Measurements from ENCODE around the gene TIMP3.
"Not testable (repeated sequence)": the region's sequence is repeated elsewhere in the genome, so short reads cannot be mapped to it uniquely, and the experiment has no call there.

TIMP3 gene

DNA sequence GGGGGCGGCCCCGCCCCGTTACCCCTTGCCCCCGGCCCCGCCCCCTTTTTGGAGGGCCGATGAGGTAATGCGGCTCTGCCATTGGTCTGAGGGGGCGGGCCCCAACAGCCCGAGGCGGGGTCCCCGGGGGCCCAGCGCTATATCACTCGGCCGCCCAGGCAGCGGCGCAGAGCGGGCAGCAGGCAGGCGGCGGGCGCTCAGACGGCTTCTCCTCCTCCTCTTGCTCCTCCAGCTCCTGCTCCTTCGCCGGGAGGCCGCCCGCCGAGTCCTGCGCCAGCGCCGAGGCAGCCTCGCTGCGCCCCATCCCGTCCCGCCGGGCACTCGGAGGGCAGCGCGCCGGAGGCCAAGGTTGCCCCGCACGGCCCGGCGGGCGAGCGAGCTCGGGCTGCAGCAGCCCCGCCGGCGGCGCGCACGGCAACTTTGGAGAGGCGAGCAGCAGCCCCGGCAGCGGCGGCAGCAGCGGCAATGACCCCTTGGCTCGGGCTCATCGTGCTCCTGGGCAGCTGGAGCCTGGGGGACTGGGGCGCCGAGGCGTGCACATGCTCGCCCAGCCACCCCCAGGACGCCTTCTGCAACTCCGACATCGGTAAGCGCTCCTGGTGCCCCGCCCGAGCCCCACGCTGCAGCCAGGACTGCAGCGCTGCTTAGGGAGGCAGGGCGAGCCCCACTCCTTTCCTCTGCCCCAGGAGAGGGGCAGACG, at the start of gene TIMP3:
TIMP3 (plus strand) TSS at position 169 of the 700 bp plus-strand sequence; CDS start at position 466, 297 bp downstream.
- DNase-seq (ENCODE audit: extremely low spot score, insufficient read length, low read depth) = no peak
- no peak for FAIRE-seq

DNA sequence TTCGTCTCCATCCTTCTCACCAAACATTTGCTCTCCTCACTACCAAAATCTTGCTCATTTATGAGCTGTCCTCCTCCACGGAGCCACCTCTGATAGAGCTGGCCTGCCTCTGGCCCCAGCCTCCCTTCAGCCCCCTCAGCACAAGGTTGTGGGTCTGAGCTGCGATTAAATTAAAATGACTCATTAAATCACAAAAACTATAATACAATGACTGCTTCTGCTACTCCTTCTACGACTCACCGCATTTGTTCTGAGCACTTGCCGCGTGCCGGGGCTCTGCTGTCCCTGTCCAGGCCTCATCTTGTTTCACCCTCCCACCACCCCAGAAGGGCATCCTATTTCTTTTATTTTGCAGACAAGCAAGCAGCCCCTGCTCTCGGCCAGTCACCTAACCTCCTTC, 49.2 kb upstream of the TIMP3 start:
- FAIRE-seq (no peak), DNase-seq (ENCODE audit: extremely low spot score, insufficient read length, low read depth) (no peak)

DNA sequence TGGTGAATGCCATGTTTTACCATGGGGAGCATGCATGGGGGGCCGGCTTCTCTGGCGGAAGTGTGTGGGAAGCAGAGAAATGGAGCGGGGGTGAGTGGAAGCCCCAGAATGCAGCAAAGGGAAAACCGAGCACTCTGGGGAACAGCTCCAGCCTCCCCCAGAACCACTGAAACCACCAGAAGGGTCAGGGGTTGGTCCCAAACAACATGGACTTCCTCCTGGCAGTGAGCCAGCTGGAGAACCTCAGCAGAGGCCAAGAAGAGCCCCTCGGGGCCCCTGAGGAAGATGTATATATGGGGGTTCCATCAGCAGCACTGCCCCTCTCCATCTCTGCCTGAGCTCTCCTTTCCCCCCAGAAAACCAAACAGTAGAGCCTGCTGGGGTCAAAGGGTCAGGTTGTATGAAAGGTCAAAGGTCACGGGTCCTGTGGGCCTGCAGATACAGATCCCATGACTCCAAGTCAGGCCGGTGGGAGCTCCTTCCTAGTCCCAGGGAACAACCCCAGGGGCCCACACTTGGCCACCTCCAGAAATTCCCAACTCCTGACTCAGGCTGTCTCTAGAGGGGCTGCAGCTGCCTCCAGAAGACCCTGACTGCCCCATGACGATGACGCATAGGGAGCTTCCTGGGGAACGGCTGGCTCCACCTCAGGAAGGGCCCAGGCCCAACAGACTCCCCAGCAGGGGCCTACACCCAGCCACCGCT, 48.5 kb upstream of the TIMP3 start:
- DNase-seq (ENCODE audit: extremely low spot score, insufficient read length, low read depth) = no peak
- no peak for FAIRE-seq

DNA sequence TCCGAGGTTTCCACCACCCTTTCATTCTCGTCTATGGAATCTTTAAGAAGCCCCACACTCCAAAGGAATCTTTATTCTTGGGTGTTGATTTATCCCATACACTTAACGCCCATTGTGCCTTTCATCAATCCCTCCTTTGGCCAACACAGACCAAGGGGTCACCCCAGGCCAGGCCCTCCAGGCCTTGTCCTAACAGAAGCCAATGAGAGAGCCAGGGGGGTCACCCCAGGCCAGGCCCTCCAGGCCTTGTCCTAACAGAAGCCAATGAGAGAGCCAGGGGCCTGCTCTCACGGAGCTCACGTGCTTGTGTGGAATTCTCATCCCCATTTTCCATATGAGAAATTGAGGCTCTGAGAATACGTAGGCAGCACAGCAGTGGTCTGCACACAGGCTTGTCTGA, 47.9 kb upstream of the TIMP3 start:
- no peak for DNase-seq (ENCODE audit: extremely low spot score, insufficient read length, low read depth)
- FAIRE-seq = no peak

DNA sequence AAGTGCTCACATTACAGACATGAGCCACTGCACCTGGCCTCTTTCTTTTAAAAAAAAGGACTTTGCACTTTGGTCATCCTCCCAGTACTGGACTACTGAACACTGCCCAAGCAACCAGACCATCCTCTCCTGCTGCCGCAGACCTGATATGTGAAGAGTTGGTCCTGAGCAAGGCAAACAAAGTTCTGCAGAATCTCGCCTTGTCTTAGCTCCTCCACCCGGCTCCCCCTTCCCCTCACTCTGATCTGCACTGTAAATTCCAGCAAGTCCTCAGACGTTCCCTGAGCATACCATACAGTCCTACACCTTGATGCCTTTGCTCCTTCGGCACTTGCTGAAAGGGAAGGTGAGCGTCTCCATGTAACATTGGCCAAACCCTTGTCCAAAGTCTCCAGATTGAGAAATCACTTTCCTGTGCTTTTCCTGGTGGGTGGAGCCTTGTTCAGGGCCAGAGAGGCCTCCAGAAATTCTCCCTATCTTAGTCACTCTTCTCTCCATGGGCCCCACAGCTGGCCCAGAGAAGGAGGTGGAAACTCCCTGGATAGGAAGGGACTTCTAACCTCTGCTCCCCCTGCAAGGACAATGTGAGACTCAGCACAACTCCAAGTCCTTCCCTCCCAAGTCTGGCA, 47.0 kb upstream of the TIMP3 start:
- FAIRE-seq (no peak), DNase-seq (ENCODE audit: extremely low spot score, insufficient read length, low read depth) (no peak)

DNA sequence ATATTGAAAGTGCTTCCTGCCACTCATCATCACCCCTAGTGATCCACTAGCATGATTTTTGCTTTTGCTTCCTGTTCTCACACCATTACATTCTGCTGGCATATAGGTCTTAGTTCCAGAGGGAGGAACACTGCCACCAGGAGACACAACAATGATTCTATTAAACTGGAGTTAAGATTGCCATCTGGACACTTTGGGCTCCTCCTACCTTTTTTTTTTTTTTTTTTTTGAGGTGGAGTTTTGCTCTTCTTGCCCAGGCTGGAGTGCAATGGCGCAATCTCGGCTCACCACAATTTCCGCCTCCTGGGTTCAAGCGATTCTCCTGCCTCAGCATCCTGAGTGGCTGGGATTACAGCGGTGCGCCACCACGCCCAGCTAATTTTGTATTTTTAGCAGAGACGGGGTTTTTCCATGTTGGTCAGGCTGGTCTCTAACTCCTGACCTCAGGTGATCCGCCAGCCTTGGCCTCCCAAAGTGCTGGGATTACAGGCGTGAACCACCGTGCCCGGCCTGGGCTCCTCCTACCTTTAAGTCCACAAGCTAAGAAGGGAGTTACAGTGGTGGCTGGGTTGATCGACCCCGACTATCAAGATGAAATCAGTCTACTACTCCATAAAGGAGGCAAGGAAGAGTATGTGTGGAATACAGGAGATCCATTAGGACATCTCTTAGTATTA, 44.3 kb upstream of the TIMP3 start:
- not testable (repeated sequence) for DNase-seq (ENCODE audit: extremely low spot score, insufficient read length, low read depth); FAIRE-seq

DNA sequence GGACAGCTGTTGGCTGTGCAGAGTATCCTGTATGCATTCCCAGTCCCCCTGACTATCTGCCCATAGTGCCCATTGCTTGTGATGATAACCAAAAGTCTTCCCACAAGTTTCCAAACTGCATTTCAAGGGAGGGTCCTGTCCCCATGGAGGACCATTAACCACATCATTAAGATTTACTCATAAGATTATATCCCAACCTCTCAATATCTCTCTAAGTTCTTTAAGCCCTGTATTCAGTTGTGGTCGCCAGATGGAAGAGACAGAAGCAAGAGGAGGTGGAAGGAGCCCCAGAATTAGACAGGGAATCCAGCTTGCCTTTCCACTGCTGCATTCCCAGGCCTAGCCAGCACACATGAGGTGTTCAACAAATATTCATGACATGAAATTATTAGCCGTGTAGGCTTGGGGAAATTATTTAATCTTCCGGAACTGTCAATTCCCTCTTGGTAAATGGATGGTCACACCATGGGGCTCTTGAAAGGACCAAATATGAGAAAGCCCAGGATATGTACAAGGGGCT, 42.6 kb upstream of the TIMP3 start:
- DNase-seq (ENCODE audit: extremely low spot score, insufficient read length, low read depth) = no peak
- FAIRE-seq = no peak

DNA sequence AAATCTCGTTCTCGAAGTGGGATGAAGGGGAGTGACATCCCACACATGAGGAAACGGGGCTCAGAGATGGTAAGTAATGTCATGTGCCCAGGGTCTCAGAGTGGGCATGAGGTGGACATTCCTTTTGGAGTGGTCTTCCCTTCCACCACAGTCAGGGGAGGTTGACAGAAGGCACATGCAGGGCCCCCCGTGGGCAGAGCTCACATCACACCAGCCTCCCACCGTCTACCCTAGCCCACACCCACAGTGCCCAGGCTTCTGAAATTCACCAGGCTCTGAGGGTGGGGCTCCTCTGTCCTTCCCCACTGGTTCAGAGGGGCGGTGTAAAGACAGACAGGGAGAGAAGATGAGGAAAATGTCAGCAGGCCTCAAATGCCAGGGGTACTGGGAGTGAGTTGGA, 41.1 kb upstream of the TIMP3 start:
- FAIRE-seq (no peak), DNase-seq (ENCODE audit: extremely low spot score, insufficient read length, low read depth) (no peak)

DNA sequence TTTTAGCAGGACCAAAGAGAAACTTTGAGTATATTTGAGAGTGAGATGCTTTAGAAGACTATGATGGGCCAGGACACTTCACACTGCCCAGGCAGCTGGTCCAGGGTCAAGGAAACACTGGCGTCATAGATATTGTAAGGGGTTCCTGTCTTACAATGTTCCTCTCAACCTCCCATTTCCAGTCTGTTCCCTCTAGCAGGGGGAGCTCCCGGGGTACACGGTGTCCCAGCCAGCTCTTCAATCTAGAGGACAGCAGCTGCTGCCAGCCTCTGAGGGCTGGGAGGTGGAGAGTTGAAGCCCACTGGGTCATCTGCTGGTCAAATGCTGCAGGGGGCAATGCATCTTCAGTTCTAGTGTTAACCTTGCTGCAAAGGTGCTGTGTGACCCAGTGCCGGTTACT, 40.7 kb upstream of the TIMP3 start:
- DNase-seq (ENCODE audit: extremely low spot score, insufficient read length, low read depth) (no peak), FAIRE-seq (no peak)

DNA sequence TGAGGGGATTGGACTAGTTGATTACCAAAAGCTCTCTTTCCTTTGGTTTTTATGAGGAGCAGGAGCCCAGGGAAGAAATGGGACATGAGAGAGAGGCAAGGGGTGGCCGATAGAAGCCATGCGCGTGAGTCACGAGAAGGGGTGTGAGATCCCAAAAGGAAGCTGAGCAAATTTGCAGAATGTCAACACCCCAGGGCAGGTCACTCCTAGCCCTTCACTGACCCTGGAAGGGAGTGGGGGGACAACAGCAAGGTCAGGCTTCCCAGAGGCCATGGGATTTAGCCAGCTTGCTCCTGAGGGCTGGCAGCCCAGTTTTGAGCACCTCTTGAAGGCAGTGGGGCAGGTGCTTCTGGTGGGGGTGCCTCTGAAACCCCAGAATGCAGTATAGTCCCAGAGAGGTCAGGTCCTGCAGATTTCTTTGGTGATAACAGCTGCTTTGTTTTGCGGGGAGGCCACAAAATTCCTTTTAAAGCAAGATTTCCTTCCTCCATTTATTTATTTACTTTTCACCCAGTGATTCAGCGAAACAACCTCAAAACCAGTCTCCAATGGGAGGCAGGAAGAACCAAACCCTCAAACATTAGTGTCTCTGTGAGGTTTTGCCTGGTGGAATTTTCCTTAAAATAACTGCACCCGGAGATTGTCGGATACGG, 40.1 kb upstream of the TIMP3 start:
- FAIRE-seq = no peak
- DNase-seq (ENCODE audit: extremely low spot score, insufficient read length, low read depth) = no peak

DNA sequence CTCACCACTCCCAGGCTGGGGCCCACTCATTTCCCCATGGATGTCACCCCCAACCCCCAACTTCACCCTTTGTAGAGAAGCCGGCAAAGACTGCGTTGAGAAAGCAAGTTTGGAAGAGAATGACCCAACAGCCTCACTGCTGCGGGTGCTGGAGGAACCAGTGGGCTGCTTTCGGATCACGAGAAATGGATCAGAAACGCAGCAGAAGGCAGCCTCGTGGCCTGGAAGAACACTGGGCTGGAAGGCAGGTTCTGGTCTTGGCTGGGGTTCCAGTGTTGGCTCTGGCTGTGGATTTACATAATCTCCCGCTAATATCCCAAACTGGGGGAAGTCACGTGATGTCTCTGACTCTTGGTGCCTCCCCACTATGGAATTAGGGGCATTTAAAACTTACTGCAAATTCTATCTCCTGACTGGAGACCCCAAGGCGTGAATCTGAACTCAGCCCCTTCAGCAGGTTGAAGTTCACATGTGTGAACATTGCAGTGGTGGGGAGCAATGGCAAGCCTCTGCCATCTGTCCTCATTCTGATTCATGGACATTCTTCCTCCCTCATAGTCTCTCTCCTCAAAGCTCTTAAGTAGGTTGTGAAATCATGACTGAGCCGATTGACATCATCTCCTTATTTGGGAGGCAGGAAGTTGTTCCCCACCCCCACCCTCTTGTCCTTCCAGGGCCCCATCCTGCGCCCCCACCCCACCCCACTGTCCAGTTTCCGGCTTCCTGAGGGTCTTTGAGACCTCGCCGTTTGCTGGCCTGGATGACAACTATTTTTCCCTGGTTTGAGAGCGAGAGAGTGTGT, 37.0 kb upstream of the TIMP3 start:
- DNase-seq (ENCODE audit: extremely low spot score, insufficient read length, low read depth) (no peak), FAIRE-seq (no peak)

DNA sequence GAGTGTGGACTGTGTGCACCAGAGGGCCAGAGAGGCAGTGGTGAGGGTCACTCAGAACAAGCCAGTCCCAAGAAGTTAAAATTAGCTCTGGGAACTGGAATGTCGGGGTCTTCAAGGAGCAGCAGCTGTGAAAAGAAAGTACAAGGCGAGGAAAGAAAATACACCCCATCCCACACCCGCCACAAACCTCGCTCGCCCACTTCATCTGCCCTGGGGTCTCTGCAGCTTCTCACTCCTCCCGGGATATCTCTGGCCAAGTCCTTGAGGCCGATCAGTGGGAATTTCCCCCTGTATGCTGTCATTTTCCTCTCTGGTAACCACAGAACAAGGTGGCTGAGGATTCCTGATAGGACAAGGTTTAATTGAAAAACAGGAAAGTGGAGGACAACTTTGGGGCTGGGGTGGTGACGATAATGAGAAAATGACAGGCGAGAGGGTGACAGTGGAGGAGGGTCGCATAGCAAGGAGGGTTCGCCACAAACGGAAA, 36.3 kb upstream of the TIMP3 start:
- FAIRE-seq = no peak
- no peak for DNase-seq (ENCODE audit: extremely low spot score, insufficient read length, low read depth)

DNA sequence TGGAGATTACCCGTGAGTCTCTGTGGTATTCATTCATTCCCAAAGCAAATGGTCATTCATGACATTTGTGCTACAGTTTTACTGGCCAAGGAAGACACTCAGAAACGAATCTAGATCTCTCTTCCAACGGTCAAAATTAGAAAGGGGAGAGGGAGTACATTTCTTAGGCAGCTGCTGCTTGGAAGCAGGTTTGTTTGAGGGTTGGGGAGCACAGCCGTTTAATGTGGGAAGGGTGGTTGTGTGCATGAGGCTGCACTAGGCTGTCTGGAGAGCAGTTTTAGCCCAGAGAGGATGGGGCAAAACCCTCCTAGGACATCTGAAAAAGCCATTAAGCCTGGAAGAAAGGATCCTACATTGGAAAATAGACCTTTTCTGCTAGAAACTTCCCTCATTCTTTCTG, 29.7 kb upstream of the TIMP3 start:
- FAIRE-seq = no peak

DNA sequence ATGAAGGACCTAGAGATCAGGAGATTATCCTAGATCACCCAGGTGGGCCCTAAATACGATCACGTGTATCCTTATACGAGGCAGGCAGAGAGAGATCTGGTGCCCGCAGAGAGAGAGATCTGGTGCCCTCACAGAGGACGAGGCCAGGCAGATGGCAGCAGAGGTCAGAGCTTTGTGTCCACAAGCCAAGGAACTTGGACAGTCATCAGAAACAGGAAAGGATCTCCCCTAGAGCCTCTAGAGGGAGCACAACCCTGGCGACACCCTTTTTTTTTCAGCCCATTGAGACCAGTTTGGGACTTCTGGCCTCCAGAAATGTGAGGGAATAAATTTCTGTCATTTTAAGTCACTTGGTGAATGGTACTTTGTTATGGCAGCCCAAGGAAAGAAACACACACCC, 25.5 kb upstream of the TIMP3 start:
- DNase-seq (ENCODE audit: extremely low spot score, insufficient read length, low read depth) = no peak
- FAIRE-seq = no peak

More for the DNA sequence above, 29.7 kb upstream of the TIMP3 start:
- no peak for DNase-seq (ENCODE audit: extremely low spot score, insufficient read length, low read depth)

DNA sequence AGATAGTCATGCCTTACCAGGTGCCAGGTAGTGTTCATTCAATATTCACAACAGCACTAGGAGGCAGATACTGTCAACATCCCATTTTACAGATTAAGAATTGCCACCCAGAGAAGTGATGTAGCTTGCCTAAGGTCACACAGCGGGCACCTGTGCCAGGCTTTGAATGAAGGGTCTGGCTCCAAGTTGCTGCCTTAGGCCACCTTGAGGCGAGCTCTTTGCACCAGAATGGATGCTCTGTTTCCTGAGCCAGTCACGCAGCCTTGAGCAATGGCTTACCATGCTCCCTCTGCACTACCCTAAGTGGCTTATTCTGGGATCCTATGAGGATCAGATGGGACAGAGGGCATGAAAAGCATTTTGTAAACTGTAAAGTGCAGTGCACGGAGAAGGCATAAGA, 25.1 kb upstream of the TIMP3 start:
- DNase-seq (ENCODE audit: extremely low spot score, insufficient read length, low read depth) = no peak
- no peak for FAIRE-seq

DNA sequence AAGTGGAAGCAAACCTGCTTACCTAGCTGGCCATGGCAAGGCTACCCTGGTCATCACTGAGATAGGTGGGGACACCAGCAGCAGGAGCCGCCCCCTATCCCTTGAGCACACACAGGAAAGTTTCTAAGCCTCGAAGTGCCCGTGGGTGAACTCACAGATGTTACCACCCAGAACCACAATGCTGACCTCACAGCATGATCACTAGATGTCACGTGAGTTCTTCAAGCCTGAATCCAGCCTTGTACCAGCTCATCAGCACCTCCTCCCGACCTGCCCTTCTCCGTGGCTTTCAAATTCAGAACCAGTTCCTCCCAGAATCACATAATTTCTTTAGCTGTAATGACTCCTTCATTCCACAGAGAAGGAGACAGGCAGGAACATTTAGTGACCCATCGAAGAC, 24.7 kb upstream of the TIMP3 start:
- FAIRE-seq (no peak), DNase-seq (ENCODE audit: extremely low spot score, insufficient read length, low read depth) (no peak)

DNA sequence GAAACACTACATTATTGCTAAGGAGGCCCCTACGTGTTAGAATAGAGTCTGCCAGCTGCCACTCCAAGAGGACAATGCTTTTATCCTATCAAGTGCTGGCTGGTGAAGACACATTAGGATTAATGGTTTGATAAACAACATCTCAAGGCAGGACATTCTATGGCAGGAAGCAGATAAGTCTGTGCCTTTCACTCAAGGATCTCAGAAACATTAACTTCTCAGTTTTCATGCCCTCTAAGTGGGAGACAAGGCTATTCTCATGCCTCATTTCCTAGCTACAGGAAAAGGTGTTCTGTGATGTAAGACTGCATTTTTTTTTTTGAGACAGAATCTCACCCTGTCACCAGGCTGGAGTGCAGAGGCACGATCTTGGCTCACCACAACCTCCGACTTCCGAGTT, 23.5 kb upstream of the TIMP3 start:
- FAIRE-seq = no peak
- no peak for DNase-seq (ENCODE audit: extremely low spot score, insufficient read length, low read depth)

DNA sequence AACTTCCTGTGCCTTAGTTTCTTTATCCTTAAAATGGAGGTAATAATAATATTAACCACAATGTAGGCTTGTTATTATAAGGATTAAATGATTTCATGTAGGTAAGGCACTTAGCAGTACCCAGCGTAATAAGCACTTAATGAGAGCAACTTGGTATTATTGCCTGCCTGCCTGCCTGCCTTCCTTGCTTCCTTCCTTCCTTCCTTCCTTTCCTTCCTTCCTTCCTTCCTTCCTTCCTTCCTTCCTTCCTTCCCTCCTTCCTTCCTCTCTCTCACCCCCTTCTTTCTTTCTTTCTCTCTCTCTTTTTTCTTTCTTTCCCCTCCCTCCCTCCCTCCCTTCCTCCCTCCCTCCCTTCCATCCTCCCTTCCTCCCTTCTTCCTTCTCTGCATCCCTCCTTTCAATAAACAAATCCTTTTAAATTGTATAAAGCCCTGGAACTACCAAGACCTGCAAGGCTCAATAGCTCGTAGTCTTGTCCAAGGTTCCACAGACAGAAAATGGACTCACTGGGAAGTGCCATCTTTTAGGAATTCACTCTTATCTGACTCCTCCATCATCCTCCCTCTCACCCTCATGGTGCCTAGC, 20.7 kb upstream of the TIMP3 start:
- no peak for DNase-seq (ENCODE audit: extremely low spot score, insufficient read length, low read depth)
- no peak for FAIRE-seq

DNA sequence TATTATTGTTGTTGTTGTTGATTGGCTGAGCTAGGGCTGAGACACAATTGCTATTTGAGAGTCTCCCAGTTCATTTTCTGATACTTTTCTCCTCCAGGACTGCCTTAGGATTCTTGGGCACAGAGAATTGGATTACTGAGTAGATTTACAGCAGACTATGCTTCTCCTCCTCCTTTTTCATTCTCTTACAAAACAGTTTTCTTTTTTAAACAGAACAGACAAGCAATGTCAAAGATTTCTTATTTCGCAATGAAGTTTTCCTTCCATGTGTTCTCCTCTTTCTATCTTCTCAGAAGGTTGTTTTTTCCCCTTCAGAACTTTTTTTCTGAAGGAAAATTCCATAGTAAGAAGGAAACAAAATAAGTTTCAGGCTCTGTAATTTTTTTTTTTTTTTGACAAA, 19.8 kb upstream of the TIMP3 start:
- DNase-seq (ENCODE audit: extremely low spot score, insufficient read length, low read depth) = no peak
- FAIRE-seq = no peak
